Keratinocyte (primary cell): ENCODE data around the gene PDE11A. TPM values are rescaled to one million over a fixed set of nuclear protein-coding genes. Genes with fewer than 3 reads are reported as not detected.

Experiments
- DNase-seq: peaks from one replicate; pipeline ENCODE4 v3.0.0-alpha.2; 2011; ENCODE audit warnings: low read depth, missing footprints, low spot score
- FAIRE-seq: peaks from 2 replicates; lab custom pipeline; 2011; peaks lifted over from hg19 to GRCh38; lab: Jason Lieb, UNC
- H2AFZ ChIP-seq: 2 replicates; pipeline ENCODE4 v1.6.0; 2012; ENCODE audit warnings: low read length, control low read depth, inconsistent platforms; ENCODE audit not compliant: control insufficient read depth
- H3K27ac ChIP-seq: 2 replicates; pipeline ENCODE4 v1.5.1; 2011; ENCODE audit warnings: low read length; ENCODE audit not compliant: control insufficient read depth, insufficient read depth
- H3K27me3 ChIP-seq: 3 replicates; pipeline ENCODE4 v1.6.0; 2011; ENCODE audit warnings: low read length; ENCODE audit not compliant: control insufficient read depth, insufficient read depth; ENCODE audit errors: extremely low read depth
- H3K36me3 ChIP-seq, 2 experiments: 2 replicates in 1 of 2; 3 replicates in 1 of 2; pipeline ENCODE4 v1.5.1; 2011; ENCODE audit warnings: low read length in 2 of 2, mild to moderate bottlenecking in 1 of 2; ENCODE audit not compliant: control insufficient read depth in 2 of 2, insufficient read depth in 2 of 2; ENCODE audit errors: extremely low read depth in 1 of 2
- H3K4me1 ChIP-seq: 3 replicates; pipeline ENCODE4 v1.5.1; 2011; ENCODE audit warnings: low read length; ENCODE audit not compliant: control insufficient read depth, insufficient read depth; ENCODE audit errors: extremely low read depth
- H3K4me2 ChIP-seq: 3 replicates; pipeline ENCODE4 v1.6.0; 2011; ENCODE audit warnings: low read depth, low read length; ENCODE audit not compliant: control insufficient read depth, insufficient read depth; ENCODE audit errors: extremely low read depth
- H3K4me3 ChIP-seq, 3 experiments: fragments of 200-600 bp in 1 of 3; sonication (generic) in 1 of 3; 2 replicates in 2 of 3; 3 replicates in 1 of 3; pipeline ENCODE4 v1.5.1; 2011 to 2016; ENCODE audit warnings: low read length in 3 of 3, mild to moderate bottlenecking in 3 of 3, control low read depth in 2 of 3, inconsistent platforms in 1 of 3, low read depth in 1 of 3, mixed read lengths in 1 of 3, mixed run types in 1 of 3, moderate library complexity in 1 of 3; ENCODE audit not compliant: control insufficient read depth in 2 of 3, insufficient read depth in 2 of 3; ENCODE audit errors: extremely low read depth in 1 of 3
- H3K79me2 ChIP-seq: 2 replicates; pipeline ENCODE4 v1.6.0; 2012; ENCODE audit warnings: low read length; ENCODE audit not compliant: control insufficient read depth, insufficient read depth
- H3K9ac ChIP-seq: 3 replicates; pipeline ENCODE4 v1.6.0; 2011; ENCODE audit warnings: low read length; ENCODE audit not compliant: control insufficient read depth, insufficient read depth; ENCODE audit errors: extremely low read depth
- H3K9me1 ChIP-seq: 3 replicates; pipeline ENCODE4 v1.6.0; 2011; ENCODE audit warnings: low read length; ENCODE audit not compliant: control insufficient read depth, insufficient read depth; ENCODE audit errors: extremely low read depth
- H3K9me3 ChIP-seq: 2 replicates; pipeline ENCODE4 v1.5.1; 2012; ENCODE audit warnings: low read depth, low read length; ENCODE audit not compliant: control insufficient read depth
- H4K20me1 ChIP-seq: 3 replicates; pipeline ENCODE4 v1.6.0; 2011; ENCODE audit warnings: low read length; ENCODE audit not compliant: control insufficient read depth, insufficient read depth; ENCODE audit errors: extremely low read depth
- CTCF ChIP-seq, 3 experiments: IDR thresholded peaks in 1 of 3; conservative IDR thresholded peaks in 1 of 3; optimal IDR thresholded peaks in 1 of 3; 2 replicates in 2 of 3; 3 replicates in 1 of 3; pipeline versions ENCODE3 to v1.5.1; 2011; ENCODE audit warnings: low read length in 3 of 3, mild to moderate bottlenecking in 3 of 3, moderate library complexity in 2 of 3, control low read depth in 1 of 3, inconsistent platforms in 1 of 3; ENCODE audit not compliant: insufficient read depth in 2 of 3; ENCODE audit errors: extremely low read depth in 1 of 3
- EZH2 ChIP-seq: IDR thresholded peaks from one replicate; pipeline ENCODE4 v1.6.1; 2012; ENCODE audit warnings: inconsistent platforms, mild to moderate bottlenecking, low read length, moderate library complexity
- dilution Hi-C: fragments of 300-500 bp; cut with MboI; formaldehyde crosslinking; loops from one replicate; pipeline ENCODE4 v1.7.0; 2020; ENCODE audit warnings: low sequenced_read_pairs; ENCODE audit not compliant: extremely low pct_ligation_motif_present
- polyA plus RNA-seq, 5 experiments: library from polyadenylated mRNA; depleted of rRNA in 3 of 5; stranded (reverse) in 3 of 5; stranded (forward) in 1 of 5; unstranded in 1 of 5; fragments of >200 nt; gene quantifications; 1 replicate in 1 of 5; 2 replicates in 3 of 5; 3 replicates in 1 of 5; pipeline versions ENCODE4 v1.2.1 to v1.2.3, GENCODE V29; 2011 to 2012; ENCODE audit warnings: missing spikeins in 2 of 5, low read depth in 1 of 5, low replicate concordance in 1 of 5

Gene PDE11A
- polyA plus RNA-seq, 1 donor (not counting 4 experiments of a cell fraction or from before 2014, with no cell fraction given) = 0.01 TPM

DNA sequence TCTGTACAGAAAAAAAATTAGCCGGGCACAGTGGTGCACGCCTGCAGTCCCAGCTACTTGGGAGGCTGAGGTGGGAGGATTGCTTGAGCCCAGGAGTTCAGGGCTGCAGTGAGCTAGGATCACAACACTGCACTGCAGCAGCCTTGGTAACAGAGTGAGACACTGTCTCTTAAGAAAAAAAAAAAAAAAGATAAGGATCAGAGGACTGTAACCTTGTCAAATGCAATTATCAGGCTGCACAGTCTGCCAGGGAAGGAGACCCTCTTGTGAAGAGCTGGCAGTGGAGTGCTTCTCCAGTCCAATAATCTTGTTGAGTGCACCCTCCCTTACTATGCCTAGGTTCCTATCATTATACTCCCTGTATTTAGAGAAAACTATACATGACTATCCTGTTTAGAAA lies 330.7 kb downstream of the PDE11A start:
- no peak overlapping the region for H2AFZ ChIP-seq
- TF ChIP-seq CTCF (optimal IDR thresholded peaks at IDR 0.05 in 1 of 3, IDR thresholded peaks at IDR 0.05 in 1 of 3, conservative IDR thresholded peaks at IDR 0.05 in 1 of 3; ENCODE audit: extremely low read depth in 1 of 3, insufficient read depth in 2 of 3, low read length in 3 of 3) (no peak), EZH2 (no peak)
- H3K79me2 ChIP-seq = no peaks in the 10 kb centered on the region
- H3K9me1 ChIP-seq = no peaks in the 10 kb centered on the region
- peaks cover 5% of the 10 kb centered on the region for H3K27me3 ChIP-seq
- FAIRE-seq = no peak
- no peaks in the 10 kb centered on the region for H4K20me1 ChIP-seq
- H3K9me3 ChIP-seq = no peaks in the 10 kb centered on the region
- no peaks in the 10 kb centered on the region for H3K36me3 ChIP-seq
- no peak for DNase-seq
- no peak overlapping the region for H3K9ac ChIP-seq
- H3K27ac ChIP-seq = no peak overlapping the region
- H3K4me1 ChIP-seq = no peaks in the 10 kb centered on the region
- dilution Hi-C loops = no loop called here
- H3K4me3 ChIP-seq = no peak overlapping the region
- H3K4me2 ChIP-seq = no peak overlapping the region

DNA sequence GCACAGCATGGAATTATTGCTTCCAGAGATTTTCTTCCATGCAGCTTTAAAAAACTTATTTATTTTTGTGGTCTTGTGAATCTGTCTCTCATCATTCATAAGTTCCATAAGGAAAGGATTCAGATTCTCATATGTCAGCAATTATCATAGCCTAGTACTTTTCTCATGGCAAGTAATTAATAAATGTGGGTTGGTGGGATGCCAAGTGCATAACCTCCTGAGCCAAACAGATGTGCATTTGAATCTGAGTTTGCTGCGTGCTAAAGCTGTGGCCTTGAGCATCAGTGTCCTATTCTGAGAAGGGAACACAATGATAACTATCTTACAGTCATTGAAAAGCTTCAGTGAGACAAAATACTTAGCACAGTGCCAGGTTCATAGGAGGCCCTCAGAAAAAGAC lies 331.9 kb downstream of the PDE11A start:
- no peak for FAIRE-seq
- no peak overlapping the region for H3K4me3 ChIP-seq
- H3K9me3 ChIP-seq = no peaks in the 10 kb centered on the region
- no peak overlapping the region for H3K9ac ChIP-seq
- H2AFZ ChIP-seq = no peak overlapping the region
- no peaks in the 10 kb centered on the region for H3K4me1 ChIP-seq
- H3K36me3 ChIP-seq = no peaks in the 10 kb centered on the region
- DNase-seq = no peak
- H3K27me3 ChIP-seq = peaks cover 5% of the 10 kb centered on the region
- no peaks in the 10 kb centered on the region for H3K9me1 ChIP-seq
- TF ChIP-seq CTCF (optimal IDR thresholded peaks at IDR 0.05 in 1 of 3, IDR thresholded peaks at IDR 0.05 in 1 of 3, conservative IDR thresholded peaks at IDR 0.05 in 1 of 3; ENCODE audit: extremely low read depth in 1 of 3, insufficient read depth in 2 of 3, low read length in 3 of 3) (no peak), EZH2 (no peak)
- no peaks in the 10 kb centered on the region for H4K20me1 ChIP-seq
- dilution Hi-C loops = no loop called here
- H3K4me2 ChIP-seq = no peak overlapping the region
- no peaks in the 10 kb centered on the region for H3K79me2 ChIP-seq
- H3K27ac ChIP-seq = no peak overlapping the region
